GM12878 (cell line): ENCODE data around the gene MMADHC. TPM values are rescaled to one million over a fixed set of nuclear protein-coding genes. Genes with fewer than 3 reads are reported as not detected.

Experiments used
- ATAC-seq: fragments of 200-7000 bp; cut with Tn5 transposase; 3 replicates; pipeline ENCODE4 v1.9.1; 2020; ENCODE audit warnings: mild to moderate bottlenecking, moderate library complexity
- BruUV-seq: library from RNA; stranded (reverse); fragments of 400-500 nt; replicated peaks from 2 replicates; lab custom pipeline; 2021; lab: Mats Ljungman, UMichigan
- CTCF ChIA-PET: fragments of 300-600 bp; sonication (Branson Sonifier 250); formaldehyde crosslinking; extraction: SDS; loops from one replicate; lab custom pipeline; 2021; ENCODE audit warnings: inconsistent platforms; lab: Yijun Ruan, JAX
- POLR2A ChIA-PET: fragments of 350-600 bp; formaldehyde crosslinking; extraction: SDS; loops from one replicate; lab custom pipeline; 2021; ENCODE audit warnings: inconsistent platforms; lab: Charles Lee
- RAD21 ChIA-PET: fragments of 300-600 bp; sonication (Branson Sonifier 250); formaldehyde crosslinking; loops from one replicate; lab custom pipeline; 2023; ENCODE audit warnings: antibody characterized with exemption; ENCODE audit not compliant: unreplicated experiment; lab: Charles Lee
- SMC1A ChIA-PET: fragments of 300-600 bp; sonication (Branson Sonifier 250); formaldehyde crosslinking; loops from one replicate; lab custom pipeline; 2023; ENCODE audit not compliant: unreplicated experiment, uncharacterized antibody; lab: Charles Lee
- DNase-seq: peaks from one replicate; pipeline ENCODE4 v3.0.0-alpha.2; 2011; ENCODE audit warnings: low read depth, low spot score
- FAIRE-seq: peaks from 3 replicates; lab custom pipeline; 2011; peaks lifted over from hg19 to GRCh38; lab: Jason Lieb, UNC
- H2AFZ ChIP-seq: 2 replicates; pipeline ENCODE4 v1.6.0; 2011; ENCODE audit warnings: low read depth, low read length, control low read depth; ENCODE audit not compliant: control insufficient read depth
- H3K27ac ChIP-seq: 2 replicates; pipeline ENCODE4 v1.5.1; 2011; ENCODE audit warnings: control low read depth; ENCODE audit not compliant: control insufficient read depth, insufficient read depth
- H3K27me3 ChIP-seq, 2 experiments: replicated peaks in 1 of 2; 2 replicates each; pipeline versions ENCODE4 v1.6.0 to v1.6.1; 2011; ENCODE audit warnings: low read length in 1 of 2; ENCODE audit not compliant: control insufficient read depth in 2 of 2, insufficient read depth in 2 of 2
- H3K36me3 ChIP-seq, 2 experiments: 2 replicates each; pipeline ENCODE4 v1.5.1; 2011; ENCODE audit warnings: low read length in 1 of 2; ENCODE audit not compliant: control insufficient read depth in 2 of 2, insufficient read depth in 2 of 2
- H3K4me1 ChIP-seq: 2 replicates; pipeline ENCODE4 v1.6.1; 2011; ENCODE audit warnings: mild to moderate bottlenecking, low read length, moderate library complexity, mixed read lengths; ENCODE audit not compliant: control insufficient read depth, insufficient read depth
- H3K4me2 ChIP-seq: 2 replicates; pipeline ENCODE4 v1.6.0; 2011; ENCODE audit warnings: control low read depth; ENCODE audit not compliant: control insufficient read depth, insufficient read depth
- H3K4me3 ChIP-seq: fragments of 200-600 bp; sonication (generic); 2 replicates; pipeline ENCODE4 v1.5.1; 2016
- H3K79me2 ChIP-seq: 2 replicates; pipeline ENCODE4 v1.6.0; 2011; ENCODE audit warnings: low read length; ENCODE audit not compliant: control insufficient read depth, insufficient read depth
- H3K9ac ChIP-seq: 2 replicates; pipeline ENCODE4 v1.8.0; 2011; ENCODE audit warnings: low read length, control low read depth, mixed read lengths; ENCODE audit not compliant: control insufficient read depth, insufficient read depth
- H3K9me3 ChIP-seq: replicated peaks from 3 replicates; pipeline ENCODE4 v1.5.1; 2011; ENCODE audit warnings: mild to moderate bottlenecking, low read length; ENCODE audit not compliant: control insufficient read depth, insufficient read depth
- H4K20me1 ChIP-seq: 2 replicates; pipeline ENCODE4 v1.6.0; 2011; ENCODE audit not compliant: control insufficient read depth, insufficient read depth
- BHLHE40 ChIP-seq, 2 experiments: fragments of 450-650 bp in 1 of 2; IDR thresholded peaks; 2 replicates each; pipeline ENCODE4 v1.6.1; 2011 to 2017; ENCODE audit warnings: low read depth in 2 of 2, borderline replicate concordance in 1 of 2, improper control_type of control experiment in 1 of 2, low read length in 1 of 2, mild to moderate bottlenecking in 1 of 2
- BRCA1 ChIP-seq: IDR thresholded peaks from 2 replicates; pipeline ENCODE4 v1.6.1; 2011; ENCODE audit warnings: low read depth, low read length, improper control_type of control experiment
- CEBPB ChIP-seq, 2 experiments: fragments of 150-350 bp in 1 of 2; IDR thresholded peaks; 2 replicates each; pipeline ENCODE4 v1.6.1; 2012 to 2014; ENCODE audit warnings: low read depth in 2 of 2, low read length in 2 of 2, borderline replicate concordance in 1 of 2, inconsistent platforms in 1 of 2
- KLF5 ChIP-seq: fragments of 450-650 bp; IDR thresholded peaks from 2 replicates; pipeline ENCODE4 v1.6.1; 2014; ENCODE audit warnings: mild to moderate bottlenecking; ENCODE audit not compliant: partially characterized antibody
- MEF2B ChIP-seq: fragments of 450-650 bp; IDR thresholded peaks from 2 replicates; pipeline ENCODE4 v1.6.1; 2018; ENCODE audit warnings: mild to moderate bottlenecking, moderate library complexity; ENCODE audit not compliant: partially characterized antibody, poor library complexity, severe bottlenecking
- SMAD5 ChIP-seq: IDR thresholded peaks from 2 replicates; pipeline ENCODE4 v1.6.1; 2016; ENCODE audit warnings: antibody characterized with exemption, low read depth
- SMARCA5 ChIP-seq: fragments of 450-650 bp; IDR thresholded peaks from 2 replicates; pipeline ENCODE4 v1.6.1; 2017; ENCODE audit warnings: mild to moderate bottlenecking
- TCF3 ChIP-seq: IDR thresholded peaks from 2 replicates; pipeline ENCODE4 v1.6.1; 2012; ENCODE audit warnings: low read depth, mild to moderate bottlenecking, low read length, borderline replicate concordance; ENCODE audit not compliant: insufficient read depth
- ZSCAN29 ChIP-seq: fragments of 450-650 bp; IDR thresholded peaks from 2 replicates; pipeline ENCODE4 v1.6.1; 2017; ENCODE audit warnings: mild to moderate bottlenecking, moderate library complexity
- WGBS: methylation state at CpG from one replicate; pipeline ENCODE4 v1.1.6; 2016; ENCODE audit warnings: low lambda C conversion rate; ENCODE audit not compliant: insufficient replicate concordance, insufficient coverage; ENCODE audit errors: missing lambda C conversion rate; 5-methylcytosine and 5-hydroxymethylcytosine counted together
- in situ Hi-C: fragments of 300-500 bp; cut with MboI; formaldehyde crosslinking; loops from 9 replicates; pipeline ENCODE4 v1.14.3; 2018; ENCODE audit warnings: mixed read lengths
- intact Hi-C: fragments of 100-400 bp; cut with micrococcal nuclease; formaldehyde crosslinking; loops from one replicate; pipeline ENCODE4 v1.14.2; 2022; ENCODE audit not compliant: unreplicated experiment
- polyA plus RNA-seq, 11 experiments: library from polyadenylated mRNA; depleted of rRNA in 4 of 11; unstranded in 6 of 11; stranded (reverse) in 5 of 11; fragments of >200 nt; fragmentation: Nextera tagmentation in 4 of 11; fragmentation: Illumina TruSeq in 1 of 11; extraction: Ambion mirVana in 4 of 11; extraction: Trizol in 1 of 11; gene quantifications; 1 replicate in 1 of 11; 2 replicates in 10 of 11; pipeline versions ENCODE4 v1.2.1 to v1.2.3, GENCODE V29; 2011 to 2016; ENCODE audit warnings: inconsistent platforms in 2 of 11, missing spikeins in 2 of 11, low read depth in 1 of 11
- total RNA-seq, 4 experiments: library from RNA; depleted of rRNA in 3 of 4; stranded (reverse); fragments of >200 nt in 3 of 4; fragmentation: Illumina TruSeq in 1 of 4; extraction: Trizol in 1 of 4; gene quantifications; 2 replicates each; pipeline versions ENCODE4 v1.2.1 to v1.2.3, GENCODE V29; 2013 to 2021
- TF ChIP-seq, protein P1 (sequence below), 3 experiments: IDR thresholded peaks in 2 of 3; conservative IDR thresholded peaks in 1 of 3; 2 replicates each; pipeline ENCODE4 v1.5.1; 2011; ENCODE audit warnings: low read depth in 3 of 3, low read length in 3 of 3, mild to moderate bottlenecking in 3 of 3, control low read depth in 2 of 3, moderate library complexity in 2 of 3, inconsistent platforms in 1 of 3, mixed read lengths in 1 of 3; ENCODE audit not compliant: control insufficient read depth in 2 of 3, insufficient read depth in 1 of 3; ENCODE audit errors: extremely low read depth in 1 of 3
- TF ChIP-seq, protein P2 (sequence below): fragments of 450-650 bp; IDR thresholded peaks from 2 replicates; pipeline ENCODE4 v1.6.1; 2018; ENCODE audit warnings: mild to moderate bottlenecking, low read depth, moderate library complexity; ENCODE audit not compliant: partially characterized antibody

MMADHC gene
- total and polyA plus RNA-seq, 10 of the 15 experiments (the other 5 are each of a cell fraction or from before 2014, with no cell fraction given): 93.6 to 415 (median 147) TPM

DNA sequence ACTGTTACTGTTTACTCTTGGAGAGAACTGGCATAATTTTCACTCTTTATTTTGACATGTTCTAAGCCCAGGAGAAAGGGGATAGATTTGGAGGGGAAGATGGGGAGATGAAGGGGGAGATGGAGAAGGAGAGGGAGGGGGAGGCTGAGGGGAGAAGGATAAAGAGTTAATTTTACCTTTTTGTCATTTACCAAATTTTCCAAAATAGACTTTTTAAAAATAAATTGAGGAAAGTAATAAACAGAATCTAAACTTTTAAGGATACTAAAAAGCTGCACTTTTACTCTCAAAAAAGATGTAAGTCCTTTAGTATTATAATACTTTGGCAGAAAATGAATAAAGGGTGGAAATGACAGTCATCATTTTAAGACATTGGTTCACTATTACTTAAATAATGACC, 12.3 kb downstream of the MMADHC start:
- BruUV-seq: no TSS peak
- DNase-seq (no peak), FAIRE-seq (no peak), ATAC-seq (no peak; the same call in 2 of the 3 replicates)
- no peak overlapping the region for H3K4me2 ChIP-seq
- ChIA-PET SMC1A (interaction anchor here (1.1 to 1.3 kb wide), 2 partner anchors 11 to 400 kb away, joined by 4 read pairs; no protein-coding TSS in a partner anchor), RAD21 (no interaction called here), POLR2A (no interaction called here), CTCF (interaction anchor here (1.0 to 1.6 kb wide), 3 partner anchors 534 to 1669 kb away, joined by 3 read pairs; no protein-coding TSS in a partner anchor)
- in situ Hi-C loops: loop anchor here (25.0 kb wide), 2 partner anchors 1837 to 1938 kb away; partner anchors contain the start of gene RIF1
- H3K4me1 ChIP-seq: no peaks in the 10 kb centered on the region
- no peak for TF ChIP-seq TCF3
- no peak for TF ChIP-seq BHLHE40 (IDR thresholded peaks at IDR 0.05; ENCODE audit: borderline replicate concordance in 1 of 2, low read depth in 2 of 2, low read length in 1 of 2)
- no peak for TF ChIP-seq SMARCA5
- no peak for TF ChIP-seq SMAD5
- TF ChIP-seq ZSCAN29: no peak
- no peak for TF ChIP-seq CEBPB (IDR thresholded peaks at IDR 0.05; ENCODE audit: borderline replicate concordance in 1 of 2, low read depth in 2 of 2, low read length in 2 of 2)
- no peak for TF ChIP-seq BRCA1
- H3K27me3 ChIP-seq: no peaks in the 10 kb centered on the region
- peaks cover 0 to 18% of the 10 kb centered on the region in 2 experiments for H3K36me3 ChIP-seq
- H3K4me3 ChIP-seq: no peak overlapping the region
- H3K27ac ChIP-seq: no peak overlapping the region
- intact Hi-C loops: no loop called here
- H3K79me2 ChIP-seq: no peaks in the 10 kb centered on the region
- no peaks in the 10 kb centered on the region for H4K20me1 ChIP-seq
- H2AFZ ChIP-seq: no peak overlapping the region
- H3K9ac ChIP-seq: no peak overlapping the region
- H3K9me3 ChIP-seq: no peaks in the 10 kb centered on the region

DNA sequence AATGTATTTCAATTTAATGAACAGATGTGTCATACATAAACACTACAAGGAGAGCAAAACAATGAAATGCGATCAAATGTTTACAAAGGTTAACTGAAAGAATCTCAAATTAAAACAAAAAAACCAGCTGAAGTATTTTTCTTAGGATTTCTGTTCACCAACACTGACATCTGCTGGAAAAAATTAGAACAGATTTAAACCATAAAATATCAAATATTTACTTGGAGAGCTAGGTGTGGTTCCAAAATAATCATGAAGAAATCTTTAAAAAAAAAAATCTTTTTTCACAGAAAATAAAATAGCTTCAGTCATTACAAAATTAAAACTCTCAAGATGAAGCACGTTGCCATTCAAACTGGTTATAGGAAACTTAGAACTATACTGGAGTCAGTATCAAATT, 13.8 kb downstream of the MMADHC start:
- CTCF ChIA-PET: interaction anchor here (0.6 to 3.3 kb wide), 4 partner anchors 10 to 1792 kb away, joined by 3 to 15 read pairs (median 6); no protein-coding TSS in a partner anchor
- H3K27me3 ChIP-seq: no peaks in the 10 kb centered on the region
- H3K4me2 ChIP-seq: no peak overlapping the region
- no TSS peak for BruUV-seq
- no peak overlapping the region for H3K4me3 ChIP-seq
- H3K4me1 ChIP-seq: no peaks in the 10 kb centered on the region
- ATAC-seq (no peak), FAIRE-seq (no peak), DNase-seq (no peak)
- no peaks in the 10 kb centered on the region for H3K9me3 ChIP-seq
- no peak overlapping the region for H3K27ac ChIP-seq
- H3K79me2 ChIP-seq: no peaks in the 10 kb centered on the region
- peaks cover 0 to 14% of the 10 kb centered on the region in 2 experiments for H3K36me3 ChIP-seq
- H2AFZ ChIP-seq: no peak overlapping the region
- RAD21 ChIA-PET: interaction anchor here (2.6 to 2.7 kb wide), 2 partner anchors 13 to 556 kb away, joined by 8 to 11 read pairs; partner anchors contain the start of gene MMADHC
- no peaks in the 10 kb centered on the region for H4K20me1 ChIP-seq
- no peak overlapping the region for H3K9ac ChIP-seq
- SMC1A ChIA-PET: interaction anchor here (0.9 to 2.3 kb wide), 4 partner anchors 11 to 555 kb away, joined by 3 to 11 read pairs (median 4); partner anchors contain the start of gene MMADHC
- intact Hi-C loops: no loop called here
- WGBS: 52% methylated on average over 2 of the region's 2 CpGs
- POLR2A ChIA-PET: no interaction called here
- in situ Hi-C loops: loop anchor here (25.0 kb wide), 1 partner anchor 1611 kb away; no protein-coding TSS in a partner anchor
- TF ChIP-seq MEF2B (no peak), KLF5 (no peak)
- TF ChIP-seq, protein P1, sequence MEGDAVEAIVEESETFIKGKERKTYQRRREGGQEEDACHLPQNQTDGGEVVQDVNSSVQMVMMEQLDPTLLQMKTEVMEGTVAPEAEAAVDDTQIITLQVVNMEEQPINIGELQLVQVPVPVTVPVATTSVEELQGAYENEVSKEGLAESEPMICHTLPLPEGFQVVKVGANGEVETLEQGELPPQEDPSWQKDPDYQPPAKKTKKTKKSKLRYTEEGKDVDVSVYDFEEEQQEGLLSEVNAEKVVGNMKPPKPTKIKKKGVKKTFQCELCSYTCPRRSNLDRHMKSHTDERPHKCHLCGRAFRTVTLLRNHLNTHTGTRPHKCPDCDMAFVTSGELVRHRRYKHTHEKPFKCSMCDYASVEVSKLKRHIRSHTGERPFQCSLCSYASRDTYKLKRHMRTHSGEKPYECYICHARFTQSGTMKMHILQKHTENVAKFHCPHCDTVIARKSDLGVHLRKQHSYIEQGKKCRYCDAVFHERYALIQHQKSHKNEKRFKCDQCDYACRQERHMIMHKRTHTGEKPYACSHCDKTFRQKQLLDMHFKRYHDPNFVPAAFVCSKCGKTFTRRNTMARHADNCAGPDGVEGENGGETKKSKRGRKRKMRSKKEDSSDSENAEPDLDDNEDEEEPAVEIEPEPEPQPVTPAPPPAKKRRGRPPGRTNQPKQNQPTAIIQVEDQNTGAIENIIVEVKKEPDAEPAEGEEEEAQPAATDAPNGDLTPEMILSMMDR (IDR thresholded peaks at IDR 0.05 in 2 of 3, conservative IDR thresholded peaks at IDR 0.05 in 1 of 3; ENCODE audit: control insufficient read depth in 2 of 3, extremely low read depth in 1 of 3, insufficient read depth in 1 of 3, low read depth in 3 of 3, low read length in 3 of 3): peak in 1 of 3 experiments; percentile 2; a peak in 1 of 6 replicates
- TF ChIP-seq, protein P2, sequence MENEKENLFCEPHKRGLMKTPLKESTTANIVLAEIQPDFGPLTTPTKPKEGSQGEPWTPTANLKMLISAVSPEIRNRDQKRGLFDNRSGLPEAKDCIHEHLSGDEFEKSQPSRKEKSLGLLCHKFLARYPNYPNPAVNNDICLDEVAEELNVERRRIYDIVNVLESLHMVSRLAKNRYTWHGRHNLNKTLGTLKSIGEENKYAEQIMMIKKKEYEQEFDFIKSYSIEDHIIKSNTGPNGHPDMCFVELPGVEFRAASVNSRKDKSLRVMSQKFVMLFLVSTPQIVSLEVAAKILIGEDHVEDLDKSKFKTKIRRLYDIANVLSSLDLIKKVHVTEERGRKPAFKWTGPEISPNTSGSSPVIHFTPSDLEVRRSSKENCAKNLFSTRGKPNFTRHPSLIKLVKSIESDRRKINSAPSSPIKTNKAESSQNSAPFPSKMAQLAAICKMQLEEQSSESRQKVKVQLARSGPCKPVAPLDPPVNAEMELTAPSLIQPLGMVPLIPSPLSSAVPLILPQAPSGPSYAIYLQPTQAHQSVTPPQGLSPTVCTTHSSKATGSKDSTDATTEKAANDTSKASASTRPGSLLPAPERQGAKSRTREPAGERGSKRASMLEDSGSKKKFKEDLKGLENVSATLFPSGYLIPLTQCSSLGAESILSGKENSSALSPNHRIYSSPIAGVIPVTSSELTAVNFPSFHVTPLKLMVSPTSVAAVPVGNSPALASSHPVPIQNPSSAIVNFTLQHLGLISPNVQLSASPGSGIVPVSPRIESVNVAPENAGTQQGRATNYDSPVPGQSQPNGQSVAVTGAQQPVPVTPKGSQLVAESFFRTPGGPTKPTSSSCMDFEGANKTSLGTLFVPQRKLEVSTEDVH: no peak
